ENCODE measurements around the gene USP43. TPM values are rescaled to one million over a fixed set of nuclear protein-coding genes. Genes with fewer than 3 reads are reported as not detected.
A peak's percentile ranks its signal among the peaks of the same experiment; 100 is the strongest.
"Not testable (repeated sequence)": the region's sequence is repeated elsewhere in the genome, so short reads cannot be mapped to it uniquely, and the experiment has no call there.

USP43 gene
- total RNA-seq, 2 experiments from 2014 or later: 0.48 TPM; not detected in 1

DNA sequence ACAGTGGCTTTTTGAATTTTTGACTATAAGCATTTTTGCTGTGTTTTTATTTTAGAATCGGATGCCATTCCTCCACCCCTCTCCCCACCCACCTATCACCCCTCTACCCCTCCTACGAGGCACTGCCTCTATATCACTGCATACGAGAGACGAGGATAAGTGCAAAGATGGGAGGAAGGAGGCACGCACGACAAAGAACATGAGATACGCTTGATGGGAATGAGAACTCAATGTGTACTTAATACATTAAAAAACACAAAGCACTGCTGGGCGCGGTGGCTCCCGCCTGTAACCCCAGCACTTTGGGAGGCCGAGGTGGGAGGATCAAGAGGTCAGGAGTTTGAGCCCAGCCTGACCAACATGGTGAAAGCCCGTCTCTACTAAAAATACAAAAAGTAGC lies 8.8 kb upstream of the USP43 start:
- POLR2A ChIA-PET: no interaction called here
- Mint-ChIP-seq H3K36me3 (no peaks in the 10 kb centered on the region), H3K4me3 (no peak overlapping the region), H3K27me3 (peaks cover 2% of the 10 kb centered on the region), H3K4me1 (no peaks in the 10 kb centered on the region), H3K27ac (no peak overlapping the region), H3K9me3 (no peaks in the 10 kb centered on the region)
- no peak for DNase-seq
- ATAC-seq (ENCODE audit: low read depth): no peak

DNA sequence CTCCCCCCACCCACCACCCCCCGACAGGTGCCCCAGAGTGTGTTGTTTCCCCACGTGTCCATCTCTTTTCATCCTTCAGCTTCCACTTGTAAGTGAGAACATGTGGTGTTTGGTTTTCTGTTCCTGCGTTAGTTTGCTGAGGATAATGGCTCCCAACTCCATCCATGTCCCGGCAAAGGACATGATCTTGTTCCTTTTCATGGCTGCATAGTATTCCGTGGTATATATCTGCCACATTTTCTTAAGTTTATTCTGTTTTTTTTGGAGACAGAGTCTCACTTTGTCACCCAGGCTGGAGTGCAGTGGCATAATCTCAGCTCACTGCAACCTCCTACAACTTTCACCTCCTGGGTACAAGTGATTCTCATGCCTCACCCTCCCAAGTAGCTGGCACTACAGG lies 4.9 kb upstream of the USP43 start:
- H3K9me3 Mint-ChIP-seq; H3K4me3 Mint-ChIP-seq; H3K27ac Mint-ChIP-seq; H3K36me3 Mint-ChIP-seq; ATAC-seq (ENCODE audit: low read depth); H3K4me1 Mint-ChIP-seq; DNase-seq; POLR2A ChIA-PET: not testable (repeated sequence)
- H3K27me3 Mint-ChIP-seq: peaks cover 18% of the 10 kb centered on the region

DNA sequence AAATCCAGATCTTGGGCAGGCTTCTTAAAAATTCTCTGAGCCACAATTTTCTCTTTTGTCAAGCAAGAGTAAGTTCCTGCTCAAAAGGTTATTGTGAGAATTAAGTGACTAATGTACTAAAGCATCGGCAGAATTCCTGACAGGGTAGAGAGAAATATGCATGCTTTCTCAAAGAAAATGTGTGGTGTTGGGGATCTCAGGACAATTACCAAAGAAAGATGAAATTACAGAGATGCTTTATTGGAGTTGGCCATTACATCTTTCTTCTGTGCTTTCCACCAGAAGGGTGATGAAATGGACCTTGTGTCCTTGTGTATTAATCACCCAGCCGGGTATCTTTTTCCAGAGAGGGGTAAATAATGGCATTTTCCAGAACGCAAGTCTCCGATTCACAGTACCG lies 1.7 kb upstream of the USP43 start:
- Mint-ChIP-seq H3K9me3 (no peaks in the 10 kb centered on the region), H3K36me3 (no peaks in the 10 kb centered on the region), H3K4me1 (peaks cover 15% of the 10 kb centered on the region), H3K4me3 (peak overlapping the region; percentile 13), H3K27ac (no peak overlapping the region), H3K27me3 (peaks cover 41% of the 10 kb centered on the region)
- no peak for DNase-seq
- ATAC-seq (ENCODE audit: low read depth): no peak
- POLR2A ChIA-PET: no interaction called here

- POLR2A ChIA-PET: no interaction called here
- DNase-seq (peak; percentile 54), ATAC-seq (ENCODE audit: low read depth) (peak; percentile 45)
- Mint-ChIP-seq H3K4me3 (peak overlapping the region; percentile 77), H3K9me3 (no peaks in the 10 kb centered on the region), H3K27ac (no peak overlapping the region), H3K4me1 (peaks cover 18% of the 10 kb centered on the region), H3K27me3 (peaks cover 43% of the 10 kb centered on the region), H3K36me3 (no peaks in the 10 kb centered on the region)
Measured at GRCh38 chr17:9645851-9646545, 681 bp downstream of the USP43 start.

DNA sequence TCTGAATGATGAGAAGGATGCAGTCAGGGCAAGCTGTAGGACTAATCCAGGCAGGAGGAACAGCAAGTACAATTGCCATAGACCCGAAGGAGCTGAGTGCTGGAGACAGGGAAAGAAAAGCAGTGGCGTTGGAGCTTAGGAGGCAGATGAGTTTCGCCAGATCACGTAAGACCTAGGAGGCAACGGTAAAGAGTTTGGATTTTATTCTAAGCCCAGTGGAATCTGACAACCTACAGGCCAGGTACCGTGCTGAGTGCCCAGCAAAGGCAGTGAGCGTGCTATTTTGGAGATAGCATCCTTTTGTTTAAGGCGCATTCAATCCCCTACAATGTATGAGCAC lies 1.2 kb downstream of the USP43 start:
- no peaks in the 10 kb centered on the region for H3K9me3 Mint-ChIP-seq
- H3K4me1 Mint-ChIP-seq: peaks cover 18% of the 10 kb centered on the region
- H3K27ac Mint-ChIP-seq: no peak overlapping the region
- DNase-seq (no peak), ATAC-seq (ENCODE audit: low read depth) (no peak)
- H3K4me3 Mint-ChIP-seq: peak overlapping the region; percentile 77
- H3K36me3 Mint-ChIP-seq: no peaks in the 10 kb centered on the region
- H3K27me3 Mint-ChIP-seq: peaks cover 48% of the 10 kb centered on the region
- POLR2A ChIA-PET: no interaction called here

DNA sequence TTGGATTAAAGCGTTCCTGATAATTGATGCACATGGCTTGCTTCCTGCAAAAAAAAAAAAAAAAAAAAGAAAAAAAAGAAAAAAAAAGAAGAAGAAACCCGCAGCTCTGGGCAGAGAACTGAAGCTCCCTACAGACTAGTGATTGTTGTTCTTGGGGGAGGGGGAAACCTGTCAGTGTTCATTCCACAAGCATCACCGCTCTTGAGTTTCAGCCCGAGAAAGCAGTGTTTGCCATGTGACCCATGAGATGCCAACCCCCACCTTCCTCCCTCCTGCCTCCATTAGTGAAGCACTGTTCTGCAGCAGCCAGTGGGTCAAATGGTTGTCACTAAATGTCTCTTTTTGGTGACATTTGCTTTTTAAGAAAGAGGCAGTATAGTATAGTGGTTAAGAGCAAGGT lies 1.7 kb downstream of the USP43 start:
- H3K4me1 Mint-ChIP-seq: peaks cover 18% of the 10 kb centered on the region
- ATAC-seq (ENCODE audit: low read depth) (no peak), DNase-seq (no peak)
- H3K27ac Mint-ChIP-seq: no peak overlapping the region
- H3K4me3 Mint-ChIP-seq: no peak overlapping the region
- peaks cover 52% of the 10 kb centered on the region for H3K27me3 Mint-ChIP-seq
- no peaks in the 10 kb centered on the region for H3K9me3 Mint-ChIP-seq
- POLR2A ChIA-PET: no interaction called here
- no peaks in the 10 kb centered on the region for H3K36me3 Mint-ChIP-seq

- H3K4me1 Mint-ChIP-seq: peaks cover 18% of the 10 kb centered on the region
- peaks cover 48% of the 10 kb centered on the region for H3K27me3 Mint-ChIP-seq
- POLR2A ChIA-PET: no interaction called here
- DNase-seq (no peak), ATAC-seq (ENCODE audit: low read depth) (no peak)
- H3K36me3 Mint-ChIP-seq: no peaks in the 10 kb centered on the region
- H3K9me3 Mint-ChIP-seq: no peaks in the 10 kb centered on the region
- no peak overlapping the region for H3K27ac Mint-ChIP-seq
- H3K4me3 Mint-ChIP-seq: no peak overlapping the region
Measured at GRCh38 chr17:9648521-9649110, 3.3 kb downstream of the USP43 start.

GRCh38 chr17:9658593-9659211 lies 13.4 kb downstream of the USP43 start:
- Mint-ChIP-seq H3K4me3 (no peak overlapping the region), H3K4me1 (no peaks in the 10 kb centered on the region), H3K27ac (no peak overlapping the region), H3K27me3 (peaks cover 2% of the 10 kb centered on the region), H3K9me3 (no peaks in the 10 kb centered on the region), H3K36me3 (no peaks in the 10 kb centered on the region)
- POLR2A ChIA-PET: no interaction called here
- DNase-seq (no peak), ATAC-seq (ENCODE audit: low read depth) (no peak)

DNA sequence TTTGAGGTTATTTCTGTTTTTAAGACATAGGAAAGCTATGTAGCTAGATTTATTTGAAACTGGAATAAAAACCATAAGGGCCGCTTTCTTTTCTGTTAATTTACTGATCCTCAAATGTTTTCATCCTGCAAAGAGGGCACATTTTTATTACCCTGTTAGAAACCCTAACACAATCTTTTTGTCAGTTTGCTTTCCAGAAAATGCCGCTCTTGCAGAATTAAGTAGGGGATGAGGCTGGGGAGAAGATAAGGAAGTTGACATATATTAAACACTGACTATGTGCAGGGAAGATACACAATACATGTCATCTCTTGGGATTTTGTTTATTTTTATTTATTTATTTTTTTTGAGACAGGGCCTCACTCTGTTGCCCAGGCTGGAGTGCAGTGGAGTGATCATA lies 15.7 kb downstream of the USP43 start:
- Mint-ChIP-seq H3K4me1 (peaks cover 4% of the 10 kb centered on the region), H3K9me3 (no peaks in the 10 kb centered on the region), H3K27ac (no peak overlapping the region)

GRCh38 chr17:9663511-9663910 lies 18.2 kb downstream of the USP43 start:
- POLR2A ChIA-PET: not testable (repeated sequence)
- peaks cover 13% of the 10 kb centered on the region for H3K27me3 Mint-ChIP-seq

More for the DNA sequence above, 15.7 kb downstream of the USP43 start:
- Mint-ChIP-seq H3K4me3 (no peak overlapping the region), H3K36me3 (no peaks in the 10 kb centered on the region), H3K27me3 (peaks cover 2% of the 10 kb centered on the region)
- POLR2A ChIA-PET: no interaction called here
- no peak for DNase-seq
- ATAC-seq (ENCODE audit: low read depth): no peak

GRCh38 chr17:9666461-9667050 lies 21.2 kb downstream of the USP43 start:
- no peak for DNase-seq
- H3K27ac Mint-ChIP-seq: no peak overlapping the region
- H3K27me3 Mint-ChIP-seq: peaks cover 21% of the 10 kb centered on the region
- peaks cover 21% of the 10 kb centered on the region for H3K4me1 Mint-ChIP-seq
- POLR2A ChIA-PET: no interaction called here
- H3K4me3 Mint-ChIP-seq: peak overlapping the region; percentile 8
- no peaks in the 10 kb centered on the region for H3K9me3 Mint-ChIP-seq
- peak; percentile 90 for ATAC-seq (ENCODE audit: low read depth)
- H3K36me3 Mint-ChIP-seq: no peaks in the 10 kb centered on the region

More at GRCh38 chr17:9663511-9663910, 18.2 kb downstream of the USP43 start:
- H3K9me3 Mint-ChIP-seq; DNase-seq; H3K36me3 Mint-ChIP-seq; H3K4me3 Mint-ChIP-seq; H3K27ac Mint-ChIP-seq; ATAC-seq (ENCODE audit: low read depth): not testable (repeated sequence)
- H3K4me1 Mint-ChIP-seq: peaks cover 19% of the 10 kb centered on the region

- no peak overlapping the region for H3K4me3 Mint-ChIP-seq
- ATAC-seq (ENCODE audit: low read depth) (no peak), DNase-seq (no peak)
- H3K27ac Mint-ChIP-seq: no peak overlapping the region
- POLR2A ChIA-PET: no interaction called here
- H3K9me3 Mint-ChIP-seq: no peaks in the 10 kb centered on the region
- no peaks in the 10 kb centered on the region for H3K36me3 Mint-ChIP-seq
- H3K27me3 Mint-ChIP-seq: peaks cover 21% of the 10 kb centered on the region
- peaks cover 21% of the 10 kb centered on the region for H3K4me1 Mint-ChIP-seq
Measured at GRCh38 chr17:9668517-9668916, 23.2 kb downstream of the USP43 start.

DNA sequence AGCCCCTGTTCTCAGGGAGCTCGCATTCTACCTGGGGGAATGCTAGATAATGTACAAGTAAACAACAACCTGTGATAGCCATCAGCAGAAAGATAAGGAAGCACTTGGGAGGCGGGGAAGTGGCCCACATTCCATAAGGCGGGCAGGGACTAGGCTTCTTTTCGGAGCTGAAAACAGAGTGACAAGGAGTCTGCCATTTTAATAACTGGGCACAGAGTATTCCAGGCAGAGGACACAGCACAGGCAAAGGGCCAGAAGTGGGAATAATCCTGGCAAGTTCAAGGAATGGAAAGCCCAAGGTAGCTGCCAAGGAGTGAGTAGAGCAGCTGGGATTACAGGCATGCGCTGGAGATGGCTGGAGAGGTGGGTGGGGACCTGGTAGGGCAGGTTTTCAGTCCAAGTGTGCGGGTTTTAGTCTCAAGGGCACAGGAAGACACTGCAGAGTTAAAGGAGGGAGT lies 24.3 kb downstream of the USP43 start:
- no peaks in the 10 kb centered on the region for H3K9me3 Mint-ChIP-seq
- peaks cover 21% of the 10 kb centered on the region for H3K27me3 Mint-ChIP-seq
- H3K4me1 Mint-ChIP-seq: peaks cover 21% of the 10 kb centered on the region
- H3K4me3 Mint-ChIP-seq: no peak overlapping the region
- H3K36me3 Mint-ChIP-seq: no peaks in the 10 kb centered on the region
- POLR2A ChIA-PET: no interaction called here
- no peak overlapping the region for H3K27ac Mint-ChIP-seq
- DNase-seq (no peak), ATAC-seq (ENCODE audit: low read depth) (no peak)

DNA sequence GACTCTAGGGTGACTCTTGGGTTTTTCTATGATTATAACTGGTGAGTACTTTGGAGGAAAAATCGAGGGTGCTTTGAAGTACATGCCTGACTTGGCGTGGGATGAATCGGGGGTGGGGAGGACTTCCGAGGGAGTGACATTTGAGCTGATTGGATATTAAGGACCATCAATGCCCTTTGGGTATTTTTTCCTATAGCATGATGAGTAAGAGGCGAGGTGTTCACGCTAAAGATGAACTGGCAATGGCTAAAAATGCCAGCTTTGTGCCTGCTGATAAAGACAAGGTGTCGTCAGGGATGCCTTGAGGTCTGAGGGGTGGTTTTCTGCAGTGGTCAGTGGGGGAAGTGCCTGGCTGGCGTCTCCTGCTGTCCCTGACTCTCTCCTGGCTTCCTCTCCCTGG lies 25.3 kb downstream of the USP43 start:
- H3K9me3 Mint-ChIP-seq: no peaks in the 10 kb centered on the region

More for the DNA sequence above, 25.3 kb downstream of the USP43 start:
- H3K4me3 Mint-ChIP-seq: no peak overlapping the region
- H3K4me1 Mint-ChIP-seq: peaks cover 21% of the 10 kb centered on the region
- POLR2A ChIA-PET: no interaction called here
- DNase-seq (no peak), ATAC-seq (ENCODE audit: low read depth) (no peak)
- no peaks in the 10 kb centered on the region for H3K36me3 Mint-ChIP-seq
- H3K27me3 Mint-ChIP-seq: peaks cover 21% of the 10 kb centered on the region
- no peak overlapping the region for H3K27ac Mint-ChIP-seq
